Peyer's patch (tissue), 4 donors: ENCODE data around the gene EMC8. TPM values are rescaled to one million over a fixed set of nuclear protein-coding genes. Genes with fewer than 3 reads are reported as not detected.

ENCODE experiments used
- DNase-seq, 3 donors: peaks; one replicate each; pipeline ENCODE4 v3.0.0-alpha.2; 2017 to 2019
- H3K27ac ChIP-seq, 4 donors: fragments of 200-600 bp; sonication (generic); one replicate each; pipeline ENCODE4 v1.5.1; 2016 to 2019
- H3K27me3 ChIP-seq, 2 donors: fragments of 200-600 bp; sonication (generic); one replicate each; pipeline ENCODE4 v1.5.1; 2019
- H3K36me3 ChIP-seq, 3 donors: fragments of 200-600 bp; sonication (generic); one replicate each; pipeline ENCODE4 v1.5.1; 2016 to 2019
- H3K4me1 ChIP-seq, 4 donors: fragments of 200-600 bp; sonication (generic); one replicate each; pipeline ENCODE4 v1.5.1; 2016 to 2019
- H3K4me3 ChIP-seq, 4 donors: fragments of 200-600 bp; sonication (generic); 1 replicate in 3 of 4; 2 replicates in 1 of 4; pipeline ENCODE4 v1.5.1; 2016 to 2019; ENCODE audit warnings: mild to moderate bottlenecking in 1 of 4
- H3K9me3 ChIP-seq, 4 donors: fragments of 200-600 bp; sonication (generic); one replicate each; pipeline ENCODE4 v1.5.1; 2016 to 2019; ENCODE audit warnings: mild to moderate bottlenecking in 1 of 4
- CTCF ChIP-seq, 6 experiments: fragments of 450-650 bp in 4 of 6; fragments of 200-600 bp in 2 of 6; sonication (generic) in 1 of 6; IDR thresholded peaks; one replicate each; pipeline ENCODE4 v1.5.1; 2017 to 2019; ENCODE audit warnings: antibody characterized with exemption in 6 of 6, mild to moderate bottlenecking in 3 of 6, moderate library complexity in 1 of 6
- POLR2A ChIP-seq, 2 donors: fragments of 450-650 bp; IDR thresholded peaks; one replicate each; pipeline ENCODE4 v1.5.1; 2017; ENCODE audit warnings: antibody characterized with exemption in 2 of 2, mild to moderate bottlenecking in 2 of 2, moderate library complexity in 2 of 2
- total RNA-seq, 4 donors: library from RNA; depleted of rRNA; stranded (reverse); fragments of >200 nt; gene quantifications; one replicate each; pipeline ENCODE4 v1.1.0, GENCODE V29; 2016

EMC8 gene
- total RNA-seq, 4 donors from 2014 or later = 37.2 to 38.9 (median 38.5) TPM

- H3K27me3 ChIP-seq = no peaks in the 10 kb centered on the region
- H3K4me3 ChIP-seq = peak overlapping the region in 1 of 4 donors; percentile 22
- no peaks in the 10 kb centered on the region for H3K9me3 ChIP-seq
- no peak for TF ChIP-seq POLR2A (IDR thresholded peaks at IDR 0.05)
- TF ChIP-seq CTCF (IDR thresholded peaks at IDR 0.05) = no peak
- no peak for DNase-seq
- H3K27ac ChIP-seq = peak overlapping the region in 2 of 4 donors; percentile 19 to 72
- H3K4me1 ChIP-seq = peaks cover 0 to 16% (median 8%) of the 10 kb centered on the region in 4 donors
- H3K36me3 ChIP-seq = no peaks in the 10 kb centered on the region
These were observed 64.9 kb downstream of the EMC8 start for GRCh38 chr16:85734311-85735017.

GRCh38 chr16:85733839-85734170, 65.5 kb downstream of the EMC8 start:
- H3K9me3 ChIP-seq = no peaks in the 10 kb centered on the region
- no peaks in the 10 kb centered on the region for H3K36me3 ChIP-seq
- DNase-seq = no peak
- no peak for TF ChIP-seq CTCF (IDR thresholded peaks at IDR 0.05)
- no peaks in the 10 kb centered on the region for H3K27me3 ChIP-seq
- H3K4me1 ChIP-seq = peaks cover 0 to 16% (median 8%) of the 10 kb centered on the region in 4 donors
- H3K4me3 ChIP-seq = no peak overlapping the region
- no peak overlapping the region for H3K27ac ChIP-seq

- peaks cover 0 to 16% (median 8%) of the 10 kb centered on the region in 4 donors for H3K4me1 ChIP-seq
- no peaks in the 10 kb centered on the region for H3K9me3 ChIP-seq
- no peak for TF ChIP-seq POLR2A (IDR thresholded peaks at IDR 0.05)
- no peak for TF ChIP-seq CTCF (IDR thresholded peaks at IDR 0.05)
These were observed 66.0 kb downstream of the EMC8 start for GRCh38 chr16:85733155-85733838.

GRCh38 chr16:85731179-85731578, 68.2 kb downstream of the EMC8 start:
- TF ChIP-seq POLR2A (IDR thresholded peaks at IDR 0.05) = no peak
- no peak for TF ChIP-seq CTCF (IDR thresholded peaks at IDR 0.05)
- no peaks in the 10 kb centered on the region for H3K36me3 ChIP-seq
- H3K4me3 ChIP-seq = no peak overlapping the region
- H3K9me3 ChIP-seq = no peaks in the 10 kb centered on the region
- H3K4me1 ChIP-seq = peaks cover 0 to 14% (median 6%) of the 10 kb centered on the region in 4 donors
- no peak overlapping the region for H3K27ac ChIP-seq
- H3K27me3 ChIP-seq = no peaks in the 10 kb centered on the region
- no peak for DNase-seq

More at GRCh38 chr16:85733155-85733838, 66.0 kb downstream of the EMC8 start:
- no peaks in the 10 kb centered on the region for H3K36me3 ChIP-seq
- no peak overlapping the region for H3K27ac ChIP-seq
- no peak overlapping the region for H3K4me3 ChIP-seq
- H3K27me3 ChIP-seq = no peaks in the 10 kb centered on the region
- DNase-seq = no peak

GRCh38 chr16:85730186-85730465, 69.2 kb downstream of the EMC8 start:
- Histone ChIP-seq H3K4me3 (no peak overlapping the region), H3K27me3 (no peaks in the 10 kb centered on the region), H3K9me3 (no peaks in the 10 kb centered on the region), H3K27ac (no peak overlapping the region), H3K4me1 (peaks cover 0 to 5% (median 2%) of the 10 kb centered on the region in 4 donors), H3K36me3 (no peaks in the 10 kb centered on the region)
- TF ChIP-seq POLR2A (IDR thresholded peaks at IDR 0.05) = no peak
- DNase-seq = no peak

- Histone ChIP-seq H3K27ac (no peak overlapping the region), H3K4me3 (no peak overlapping the region), H3K9me3 (no peaks in the 10 kb centered on the region), H3K36me3 (no peaks in the 10 kb centered on the region), H3K27me3 (no peaks in the 10 kb centered on the region), H3K4me1 (peaks cover 0 to under 1% (median 0%) of the 10 kb centered on the region in 4 donors)
- no peak for DNase-seq
- TF ChIP-seq CTCF (IDR thresholded peaks at IDR 0.05) = no peak
- no peak for TF ChIP-seq POLR2A (IDR thresholded peaks at IDR 0.05)
These were observed 69.7 kb downstream of the EMC8 start for GRCh38 chr16:85729452-85730185.
